Sigmoid colon (tissue), 7 donors: ENCODE data around the gene HOXD8. TPM values are rescaled to one million over a fixed set of nuclear protein-coding genes. Genes with fewer than 3 reads are reported as not detected.

ENCODE experiments used
- DNase-seq: peaks from one replicate; pipeline ENCODE4 v3.0.0-alpha.2; 2019
- H3K27ac ChIP-seq, 4 donors: fragments of 200-600 bp; sonication (generic); one replicate each; pipeline ENCODE4 v1.5.1; 2016 to 2019; ENCODE audit warnings: mild to moderate bottlenecking in 1 of 4
- H3K27me3 ChIP-seq, 3 donors: fragments of 200-600 bp; sonication (generic); one replicate each; pipeline ENCODE4 v1.5.1; 2019; ENCODE audit warnings: mild to moderate bottlenecking in 1 of 3
- H3K36me3 ChIP-seq, 4 donors: fragments of 200-600 bp; sonication (generic); one replicate each; pipeline ENCODE4 v1.5.1; 2016 to 2019
- H3K4me1 ChIP-seq, 4 donors: fragments of 200-600 bp; sonication (generic); one replicate each; pipeline ENCODE4 v1.5.1; 2017 to 2019
- H3K4me3 ChIP-seq, 4 donors: fragments of 200-600 bp; sonication (generic); one replicate each; pipeline ENCODE4 v1.5.1; 2017 to 2019; ENCODE audit warnings: mild to moderate bottlenecking in 2 of 4, moderate library complexity in 1 of 4
- H3K9me3 ChIP-seq, 4 donors: fragments of 200-600 bp in 3 of 4; sonication (generic) in 3 of 4; one replicate each; pipeline versions ENCODE4 v1.5.1 to v1.6.1; 2013 to 2019
- CTCF ChIP-seq, 4 experiments: fragments of 450-650 bp in 3 of 4; fragments of 200-600 bp in 1 of 4; IDR thresholded peaks; one replicate each; pipeline ENCODE4 v1.5.1; 2016 to 2019; ENCODE audit warnings: antibody characterized with exemption in 4 of 4, mild to moderate bottlenecking in 3 of 4, moderate library complexity in 2 of 4
- EP300 ChIP-seq, 4 donors: sonication (generic); formaldehyde crosslinking; IDR thresholded peaks; one replicate each; pipeline ENCODE4 v1.6.1; 2017; ENCODE audit warnings: antibody characterized with exemption in 4 of 4
- POLR2A ChIP-seq, 2 donors: fragments of 450-650 bp; IDR thresholded peaks; one replicate each; pipeline ENCODE4 v1.6.1; 2016; ENCODE audit warnings: antibody characterized with exemption in 2 of 2, mild to moderate bottlenecking in 2 of 2, moderate library complexity in 2 of 2
- POLR2AphosphoS5 ChIP-seq, 4 donors: sonication (generic); formaldehyde crosslinking; IDR thresholded peaks; one replicate each; pipeline ENCODE4 v1.6.1; 2017; ENCODE audit warnings: antibody characterized with exemption in 4 of 4
- WGBS, 2 donors: extraction: QIAGEN DNeasy Blood & Tissue Kit; methylation state at CpG; one replicate each; pipeline ENCODE4 v1.1.7; 2013; 5-methylcytosine and 5-hydroxymethylcytosine counted together
- intact Hi-C: fragments of 100-400 bp; cut with DNase I; formaldehyde crosslinking; loops from one replicate; pipeline ENCODE4 v1.15.1; 2023
- polyA plus RNA-seq, 3 donors: library from polyadenylated mRNA; stranded (reverse); fragments of 200-250 nt; gene quantifications; one replicate each; pipeline ENCODE4 v1.2.3, GENCODE V29; 2013
- total RNA-seq, 4 donors: library from RNA; depleted of rRNA; stranded (reverse); fragments of >200 nt; gene quantifications; one replicate each; pipeline ENCODE4 v1.1.0, GENCODE V29; 2016
- donor health status: healthy with polysubstance abuse.
- donor health status: Bipolar disorder and iron deficiency.
- donor health status: healthy.

The HOXD8 gene
- total and polyA plus RNA-seq, 7 donors: 2.5 to 19.7 (median 10.8) TPM

DNA sequence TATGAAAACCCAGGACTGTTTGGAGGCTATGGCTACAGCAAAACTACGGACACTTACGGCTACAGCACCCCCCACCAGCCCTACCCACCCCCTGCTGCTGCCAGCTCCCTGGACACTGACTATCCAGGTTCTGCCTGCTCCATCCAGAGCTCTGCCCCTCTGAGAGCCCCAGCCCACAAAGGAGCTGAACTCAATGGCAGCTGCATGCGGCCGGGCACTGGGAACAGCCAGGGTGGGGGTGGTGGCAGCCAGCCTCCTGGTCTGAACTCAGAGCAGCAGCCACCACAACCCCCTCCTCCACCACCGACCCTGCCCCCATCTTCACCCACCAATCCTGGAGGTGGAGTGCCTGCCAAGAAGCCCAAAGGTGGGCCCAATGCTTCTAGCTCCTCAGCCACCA is 39.7 kb downstream of the HOXD8 start:
- 84 to 90% methylated on average over 5 of the region's 5 CpGs for WGBS, 2 donors
- Histone ChIP-seq H3K4me1 (peaks cover 0 to 24% (median 22%) of the 10 kb centered on the region in 4 donors), H3K9me3 (no peaks in the 10 kb centered on the region), H3K27me3 (peaks cover 43 to 100% (median 81%) of the 10 kb centered on the region in 3 donors), H3K36me3 (no peaks in the 10 kb centered on the region), H3K4me3 (no peak overlapping the region), H3K27ac (no peak overlapping the region)
- intact Hi-C loops: no loop called here
- no peak for DNase-seq
- no peak for TF ChIP-seq EP300 (IDR thresholded peaks at IDR 0.05)
- no peak for TF ChIP-seq POLR2A (IDR thresholded peaks at IDR 0.05)
- TF ChIP-seq CTCF (IDR thresholded peaks at IDR 0.05): no peak
- TF ChIP-seq POLR2AphosphoS5 (IDR thresholded peaks at IDR 0.05): no peak

DNA sequence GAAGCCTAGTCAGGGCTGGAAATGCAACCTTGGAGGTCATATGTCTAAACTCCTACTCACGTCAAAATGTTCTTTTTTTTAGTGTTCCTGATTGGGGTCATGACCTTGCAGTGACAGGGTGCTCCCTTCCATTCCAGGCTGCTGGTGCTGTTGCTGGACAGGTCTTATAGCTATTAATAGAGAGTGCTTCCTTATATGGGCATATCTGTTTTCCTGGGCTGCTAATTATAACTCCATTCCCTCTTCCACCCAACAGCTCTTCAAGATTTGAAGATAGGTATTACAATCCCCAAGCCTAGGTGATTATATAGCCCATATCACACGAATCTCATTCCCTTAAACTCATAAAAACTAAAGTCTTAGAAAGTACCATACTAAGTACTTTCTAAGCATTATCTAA is 40.2 kb downstream of the HOXD8 start:
- peaks cover 43 to 100% (median 81%) of the 10 kb centered on the region in 3 donors for H3K27me3 ChIP-seq
- intact Hi-C loops: no loop called here

DNA sequence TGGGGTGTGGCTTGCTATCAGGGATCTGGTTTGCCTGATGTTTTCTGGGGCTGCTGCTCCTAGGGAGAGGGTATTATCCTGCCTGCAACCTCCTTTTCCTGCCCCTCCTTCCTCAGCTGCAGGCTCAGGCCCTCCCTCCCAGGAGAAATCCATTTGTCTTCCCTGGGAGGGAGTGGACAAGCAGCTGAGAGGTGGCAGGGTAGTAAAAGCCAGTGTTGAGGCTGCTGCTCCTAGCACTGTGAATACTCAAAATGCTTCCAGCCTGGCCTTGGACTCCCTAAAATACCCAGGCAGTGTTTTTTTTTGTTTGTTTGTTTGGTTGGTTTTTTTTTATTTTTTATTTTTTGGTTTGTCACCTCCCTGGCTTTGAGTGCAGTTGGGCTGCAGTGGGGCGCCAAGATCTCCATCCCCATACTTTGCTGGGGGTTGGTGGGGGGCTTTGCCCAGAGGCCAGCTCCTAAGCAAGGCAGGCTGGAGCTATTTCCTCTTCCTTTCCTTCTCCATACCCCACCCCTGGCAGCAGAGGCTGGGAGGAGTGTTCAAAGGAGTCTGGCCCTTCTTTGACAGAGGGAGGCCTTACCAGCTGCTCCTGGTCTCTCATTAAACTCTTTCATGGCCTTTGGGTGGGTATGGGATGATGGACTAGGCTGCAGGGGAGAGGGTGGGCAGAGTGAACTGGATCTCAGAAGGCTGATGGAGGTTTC is 41.2 kb downstream of the HOXD8 start:
- TF ChIP-seq POLR2AphosphoS5 (IDR thresholded peaks at IDR 0.05): no peak
- no peak overlapping the region for H3K27ac ChIP-seq
- DNase-seq: no peak
- WGBS, 2 donors: 85 to 98% methylated on average over 1 of the region's 1 CpG
- peaks cover 0 to 18% (median 12%) of the 10 kb centered on the region in 4 donors for H3K4me1 ChIP-seq
- peaks cover 43 to 100% (median 79%) of the 10 kb centered on the region in 3 donors for H3K27me3 ChIP-seq
- H3K36me3 ChIP-seq: no peaks in the 10 kb centered on the region
- H3K4me3 ChIP-seq: no peak overlapping the region
- H3K9me3 ChIP-seq: no peaks in the 10 kb centered on the region
- intact Hi-C loops: no loop called here

More for the DNA sequence above, 40.2 kb downstream of the HOXD8 start:
- H3K36me3 ChIP-seq: no peaks in the 10 kb centered on the region
- WGBS, 2 donors: 64 to 67% methylated on average over 2 of the region's 2 CpGs
- no peak overlapping the region for H3K4me3 ChIP-seq
- H3K9me3 ChIP-seq: no peaks in the 10 kb centered on the region
- no peak for TF ChIP-seq CTCF (IDR thresholded peaks at IDR 0.05)
- TF ChIP-seq POLR2A (IDR thresholded peaks at IDR 0.05): no peak
- no peak for TF ChIP-seq POLR2AphosphoS5 (IDR thresholded peaks at IDR 0.05)
- TF ChIP-seq EP300 (IDR thresholded peaks at IDR 0.05): no peak
- H3K4me1 ChIP-seq: peaks cover 0 to 20% (median 19%) of the 10 kb centered on the region in 4 donors
- DNase-seq: no peak
- no peak overlapping the region for H3K27ac ChIP-seq

- peak; percentile 69 for DNase-seq
- H3K27ac ChIP-seq: no peak overlapping the region
- peaks cover 44 to 100% (median 81%) of the 10 kb centered on the region in 3 donors for H3K27me3 ChIP-seq
- no peak for TF ChIP-seq POLR2A (IDR thresholded peaks at IDR 0.05)
- no peak for TF ChIP-seq CTCF (IDR thresholded peaks at IDR 0.05)
- TF ChIP-seq POLR2AphosphoS5 (IDR thresholded peaks at IDR 0.05): no peak
- TF ChIP-seq EP300 (IDR thresholded peaks at IDR 0.05): no peak
- peaks cover 0 to 18% (median 12%) of the 10 kb centered on the region in 4 donors for H3K4me1 ChIP-seq
- H3K4me3 ChIP-seq: peak overlapping the region in 2 of 4 donors; percentile 12 to 15
- H3K9me3 ChIP-seq: no peaks in the 10 kb centered on the region
- intact Hi-C loops: no loop called here
- no peaks in the 10 kb centered on the region for H3K36me3 ChIP-seq
- 39 to 79% methylated on average over 51 of the region's 51 CpGs for WGBS, 2 donors
These were observed 42.0 kb downstream of the HOXD8 start for GRCh38 chr2:176171351-176172006.
